HG02588 (cell line): ENCODE data around the gene PTCHD1.

Experiments
- ATAC-seq: cut with Tn5 transposase; IDR thresholded peaks from one replicate; pipeline ENCODE4 v1.9.1; 2021; ENCODE audit warnings: mild to moderate bottlenecking, moderate library complexity; ENCODE audit not compliant: unreplicated experiment

Gene PTCHD1

DNA sequence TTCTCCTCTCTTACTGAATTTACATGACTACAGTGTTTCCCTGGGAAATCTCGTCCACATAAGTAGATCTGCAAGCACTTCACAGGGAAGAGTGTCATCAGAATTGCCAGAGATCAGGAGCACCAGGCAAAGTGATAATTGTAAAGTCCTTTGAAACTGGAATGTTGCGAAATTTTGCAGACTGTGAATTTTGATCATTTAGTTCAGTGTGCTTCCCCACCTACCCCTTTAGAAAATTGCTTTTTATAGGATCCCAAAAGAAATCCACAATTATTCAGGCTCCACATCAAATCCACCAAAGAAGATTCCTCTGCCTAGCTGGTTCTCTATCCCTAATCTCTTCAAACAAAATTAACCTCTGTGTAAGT lies 10.2 kb downstream of the PTCHD1 start:
- ATAC-seq = no peak

DNA sequence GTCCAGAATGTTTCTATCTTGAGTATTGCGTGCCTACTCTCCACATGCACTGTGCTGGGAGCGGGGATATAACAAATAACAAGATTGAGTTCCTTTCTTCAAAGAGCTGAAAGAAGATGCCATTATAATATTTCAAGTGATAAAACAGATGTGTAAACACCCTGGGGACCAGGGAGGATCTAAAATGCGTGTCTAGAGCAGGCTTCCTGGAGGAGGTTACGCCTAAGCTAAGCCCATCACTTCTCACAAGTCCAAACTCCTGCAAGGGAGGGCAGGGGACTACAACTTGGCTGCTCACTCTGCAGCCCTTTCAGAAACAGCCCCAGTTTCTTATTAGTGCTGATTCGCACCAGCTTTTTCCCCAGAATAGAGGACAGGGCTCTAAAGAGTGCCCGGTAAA lies 21.5 kb downstream of the PTCHD1 start:
- no peak for ATAC-seq

DNA sequence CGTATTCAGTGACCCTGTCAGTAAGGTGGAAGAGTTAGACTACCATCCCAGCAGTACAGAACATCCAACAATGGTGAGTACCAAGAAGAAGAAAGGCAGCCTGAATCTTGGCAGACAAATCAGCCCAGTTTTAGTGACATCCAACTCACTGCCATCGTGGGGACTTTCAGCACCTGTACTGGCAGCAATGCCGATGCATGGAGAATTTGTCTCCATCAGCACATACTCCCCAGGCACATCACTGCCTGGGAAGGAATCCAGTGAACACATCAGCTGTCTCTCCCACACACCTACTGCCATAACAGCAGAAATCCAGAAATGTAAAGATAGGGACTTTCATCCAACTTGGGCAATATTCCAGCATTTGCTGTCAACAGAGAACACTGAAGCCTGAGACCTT lies 29.8 kb downstream of the PTCHD1 start:
- no peak for ATAC-seq

DNA sequence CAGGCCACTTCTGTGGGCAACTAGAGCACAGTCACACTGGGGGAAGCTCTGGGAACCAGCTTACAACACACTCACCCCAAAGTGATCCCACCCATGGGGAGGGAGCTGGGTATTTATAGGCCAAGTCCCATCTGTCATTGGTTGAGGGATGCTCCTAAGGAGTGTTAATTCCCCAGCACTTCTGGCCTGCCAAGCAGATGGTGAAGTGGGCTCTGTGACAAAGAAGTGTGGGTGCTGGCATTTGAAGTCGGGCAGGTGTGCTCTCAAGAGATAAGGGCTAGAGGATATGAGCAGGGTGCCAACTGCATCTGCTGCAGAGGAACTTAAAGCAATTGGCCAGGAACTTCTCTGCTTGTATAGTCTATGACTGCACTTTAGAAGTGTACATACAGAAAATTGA lies 30.9 kb downstream of the PTCHD1 start:
- ATAC-seq = no peak

DNA sequence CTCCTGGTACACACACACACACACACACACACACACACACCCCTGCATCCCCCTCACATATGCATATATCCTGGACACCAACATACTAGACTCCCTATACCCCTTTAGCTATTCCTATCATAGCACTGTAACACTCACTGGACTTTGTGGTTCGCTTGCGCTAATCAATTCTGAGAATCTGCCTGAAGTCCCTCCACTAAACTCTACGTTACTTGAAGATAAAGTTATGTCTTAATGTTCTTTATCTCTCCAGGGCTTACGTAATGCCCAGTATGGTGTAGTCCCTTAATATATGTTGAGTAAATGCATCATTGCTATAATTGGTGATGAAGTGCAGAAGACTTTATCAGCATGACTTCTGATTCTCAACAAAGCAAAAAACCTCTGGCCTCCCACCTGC lies 32.3 kb downstream of the PTCHD1 start:
- no peak for ATAC-seq

DNA sequence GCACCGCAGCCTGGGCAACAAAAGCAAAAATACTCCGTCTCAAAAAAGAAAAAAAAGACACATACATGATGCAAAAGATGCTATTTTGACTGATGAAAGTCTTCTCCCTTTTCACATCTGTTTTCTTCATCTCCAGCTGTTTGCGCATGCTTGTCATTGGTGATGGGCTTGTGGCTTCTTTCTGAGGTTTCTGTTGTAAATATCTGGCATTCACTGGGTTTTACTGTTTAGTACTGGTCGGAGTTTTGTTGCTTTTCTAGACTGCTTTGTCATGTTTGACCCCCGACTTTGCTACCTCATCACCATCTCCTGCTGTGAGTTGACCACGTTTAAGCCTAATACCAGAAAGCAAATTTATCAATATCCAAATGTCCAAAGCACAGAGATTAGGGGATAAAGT lies 34.4 kb downstream of the PTCHD1 start:
- no peak for ATAC-seq

DNA sequence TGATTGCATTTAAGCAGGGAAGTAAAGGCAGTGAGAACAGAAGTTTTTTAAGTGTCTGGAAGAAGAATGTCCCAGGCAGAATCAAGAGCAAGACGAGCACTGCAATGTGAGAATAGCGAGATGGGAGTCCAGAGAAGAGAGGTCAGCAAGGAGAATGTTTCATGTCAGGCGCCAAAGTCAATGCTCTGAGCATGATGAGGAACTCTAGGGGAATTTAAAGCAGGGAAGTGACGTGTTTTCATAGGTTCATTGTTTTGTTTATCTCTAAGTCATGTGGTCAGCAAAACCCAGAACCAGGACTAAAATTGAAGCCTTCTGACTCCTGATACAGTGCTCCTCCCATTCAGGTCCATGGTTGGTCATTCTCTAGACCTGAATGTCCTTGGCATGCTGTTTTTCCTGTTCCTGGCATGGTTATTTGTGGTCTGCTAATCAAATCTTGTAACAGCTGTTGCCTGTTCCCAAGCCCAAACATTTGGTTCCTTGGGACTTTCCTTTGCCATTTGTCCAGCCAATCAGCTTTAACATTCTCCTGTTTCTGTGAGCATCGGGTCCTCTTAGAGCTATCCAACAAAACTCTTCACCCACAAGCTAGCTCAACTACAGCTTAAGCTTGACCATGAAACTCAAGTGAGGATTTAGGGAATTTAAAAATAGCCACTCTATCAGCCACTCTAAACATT lies 37.7 kb downstream of the PTCHD1 start:
- no peak for ATAC-seq

DNA sequence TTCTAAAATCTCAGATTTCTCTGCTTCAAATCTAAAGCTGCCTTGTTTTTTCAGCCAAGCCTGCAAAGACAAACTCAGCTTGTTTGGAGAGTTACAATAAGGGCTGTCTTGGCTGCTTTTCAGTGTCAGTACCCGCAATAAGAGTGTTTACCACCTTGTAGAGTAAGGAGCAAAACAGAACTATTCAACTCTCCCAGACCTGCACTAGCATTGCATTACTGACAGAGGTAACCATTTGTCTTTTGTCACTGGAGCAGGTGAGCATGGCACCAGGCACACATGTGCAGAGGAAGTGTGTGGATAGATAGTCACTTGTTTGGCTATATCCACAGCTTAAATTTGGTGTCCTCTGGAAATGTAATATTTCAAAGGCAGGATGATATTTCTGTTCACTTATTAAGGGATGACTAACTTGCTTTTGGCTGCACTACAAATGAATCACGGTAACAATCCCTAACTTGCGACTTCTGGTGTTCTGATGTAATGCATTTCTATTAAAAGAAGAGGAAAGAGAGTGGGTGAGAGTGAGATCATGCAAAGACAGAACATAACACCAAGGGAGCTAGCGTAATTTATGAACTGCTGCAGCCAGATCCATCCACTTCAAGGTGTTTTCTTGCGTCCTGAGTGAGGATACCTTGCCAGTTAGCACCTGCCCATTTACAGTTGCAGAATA lies 38.6 kb downstream of the PTCHD1 start:
- no peak for ATAC-seq

DNA sequence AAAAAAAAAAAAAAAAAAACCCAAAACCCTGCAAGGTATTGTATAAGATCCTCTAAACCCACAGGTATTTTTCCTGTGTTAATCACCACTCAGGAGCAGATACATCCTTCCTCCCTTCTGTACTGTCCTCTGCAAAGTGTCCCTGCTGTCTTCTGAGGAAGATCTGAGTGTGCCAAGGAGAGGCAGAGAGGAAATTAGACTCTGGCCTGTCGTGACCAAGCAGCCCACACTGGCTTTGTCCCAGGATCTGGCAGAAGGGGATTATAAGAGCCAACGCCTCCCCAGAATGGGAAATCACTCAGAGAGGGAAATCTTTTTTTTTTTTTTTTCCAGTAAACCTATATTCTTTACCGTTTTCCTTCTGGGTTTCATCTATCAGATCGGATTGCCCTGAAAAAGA lies 39.6 kb downstream of the PTCHD1 start:
- no peak for ATAC-seq

DNA sequence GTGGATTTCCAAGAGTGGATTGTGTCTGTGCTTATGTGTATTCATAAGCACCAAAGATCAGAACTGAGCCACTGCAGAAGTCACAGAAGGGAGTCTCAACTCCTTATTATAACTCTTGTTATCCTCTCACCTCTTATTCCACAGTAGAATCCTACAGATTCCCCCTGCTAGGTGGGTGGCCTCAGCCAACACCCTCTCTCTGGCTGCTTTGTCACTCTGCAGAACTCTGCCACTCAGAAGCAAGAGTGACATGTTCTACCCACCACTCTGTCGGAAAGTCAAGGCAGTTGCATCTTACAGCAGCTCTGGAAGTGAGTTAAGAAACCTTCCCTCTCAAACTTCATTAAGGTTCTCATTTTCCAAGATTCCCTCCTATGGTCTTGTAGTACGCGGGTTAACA lies 41.9 kb downstream of the PTCHD1 start:
- ATAC-seq = no peak

DNA sequence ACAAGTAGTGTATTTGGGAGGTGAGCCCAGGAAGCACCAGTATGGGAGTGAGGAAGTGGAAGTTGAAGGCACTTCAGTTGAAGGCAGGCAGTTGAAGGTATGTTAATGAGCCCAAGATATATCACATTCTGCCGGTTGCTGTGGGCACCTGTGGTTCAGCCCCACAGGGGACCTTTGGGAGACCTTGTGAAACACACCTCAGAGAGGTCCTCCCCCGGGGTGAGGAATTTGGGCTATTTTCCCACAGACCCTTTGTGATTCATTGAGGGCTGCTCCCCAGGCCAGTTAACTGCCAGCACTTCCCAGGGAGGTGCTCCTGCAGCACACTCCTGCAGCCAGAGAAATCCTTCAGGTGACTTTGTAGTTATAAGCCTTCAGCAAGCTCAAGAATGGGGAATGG lies 45.9 kb downstream of the PTCHD1 start:
- ATAC-seq = no peak

DNA sequence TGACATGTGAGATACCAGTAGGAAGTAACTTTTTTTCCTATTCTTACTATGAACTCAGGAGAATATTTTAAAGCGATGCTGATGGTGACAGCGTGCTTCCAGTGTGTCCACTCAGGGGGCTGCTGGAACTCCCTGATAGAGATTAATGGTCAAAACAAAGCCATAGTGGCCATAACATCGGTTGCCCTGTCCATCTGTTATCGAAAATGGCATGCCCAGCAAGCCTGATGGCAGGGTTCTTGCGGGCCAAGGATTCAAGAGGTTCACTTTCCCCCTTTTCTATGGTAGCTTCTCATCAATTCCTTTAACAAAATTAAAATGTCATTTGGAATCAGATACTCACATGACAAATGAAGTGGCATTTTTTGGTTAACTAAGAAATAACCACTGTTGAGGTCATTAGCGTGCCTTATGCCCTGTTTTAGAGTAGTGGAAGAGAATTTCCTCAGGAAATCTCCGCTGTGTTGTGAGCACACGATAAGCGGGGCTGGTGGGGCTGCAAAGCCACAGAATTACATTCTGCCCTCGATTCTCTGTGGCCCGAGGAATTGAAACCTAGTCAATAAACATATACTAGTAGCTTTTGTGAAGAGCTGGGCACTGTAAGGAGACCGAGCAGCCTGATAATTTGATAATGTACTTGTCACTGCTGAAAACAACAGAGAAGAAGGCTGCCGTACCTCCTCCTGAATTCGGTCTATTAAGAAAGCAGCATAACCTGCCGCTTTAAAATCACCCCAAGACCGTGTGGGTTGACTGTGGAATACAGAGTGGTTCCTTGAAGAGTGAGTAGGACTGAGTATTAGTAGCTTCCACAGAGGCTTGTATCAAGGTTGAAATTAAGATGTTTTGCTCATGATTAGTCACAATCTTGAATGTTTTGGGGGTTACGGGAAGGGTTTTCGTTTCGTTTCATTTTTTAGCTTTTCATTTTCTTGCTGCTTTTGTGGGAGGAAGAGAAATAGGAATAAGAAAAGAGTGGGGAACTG lies 46.7 kb downstream of the PTCHD1 start:
- ATAC-seq = no peak

DNA sequence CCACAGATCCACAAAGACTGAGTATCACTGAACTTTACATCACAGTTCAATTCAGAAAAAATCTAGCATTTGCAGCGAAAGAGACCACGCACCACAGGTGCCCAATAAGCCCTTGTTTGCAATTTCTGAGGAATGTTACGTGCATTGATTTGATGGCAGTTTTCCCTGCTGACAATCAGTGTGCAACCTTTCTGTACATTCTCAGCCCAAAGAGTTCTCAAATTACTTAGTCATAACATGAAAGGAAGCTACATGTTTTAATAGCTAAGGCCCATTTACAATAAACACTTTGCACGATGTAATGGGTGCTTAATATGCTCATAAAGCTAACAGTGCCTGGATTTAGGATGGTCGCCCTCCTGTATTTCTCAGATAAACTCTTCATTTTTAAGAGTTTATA lies 47.9 kb downstream of the PTCHD1 start:
- ATAC-seq = no peak

DNA sequence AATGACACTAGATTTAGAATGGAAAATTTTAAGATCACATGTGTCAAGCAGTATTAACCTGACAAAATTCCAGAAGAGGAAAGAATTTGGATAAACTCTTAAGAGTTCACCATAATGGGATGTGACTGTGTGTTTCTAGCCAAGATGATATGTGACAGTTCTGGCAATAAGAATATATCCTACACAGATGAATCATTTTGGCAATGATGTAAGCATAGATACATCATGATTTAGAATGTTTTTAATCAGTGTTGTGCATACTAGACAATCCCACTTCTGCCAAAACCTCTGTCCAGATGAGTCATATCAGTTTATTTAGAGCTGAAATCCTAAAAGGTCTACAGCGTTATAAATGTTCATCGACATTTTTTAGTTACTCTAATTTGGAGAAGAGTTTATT lies 48.8 kb downstream of the PTCHD1 start:
- ATAC-seq = no peak

DNA sequence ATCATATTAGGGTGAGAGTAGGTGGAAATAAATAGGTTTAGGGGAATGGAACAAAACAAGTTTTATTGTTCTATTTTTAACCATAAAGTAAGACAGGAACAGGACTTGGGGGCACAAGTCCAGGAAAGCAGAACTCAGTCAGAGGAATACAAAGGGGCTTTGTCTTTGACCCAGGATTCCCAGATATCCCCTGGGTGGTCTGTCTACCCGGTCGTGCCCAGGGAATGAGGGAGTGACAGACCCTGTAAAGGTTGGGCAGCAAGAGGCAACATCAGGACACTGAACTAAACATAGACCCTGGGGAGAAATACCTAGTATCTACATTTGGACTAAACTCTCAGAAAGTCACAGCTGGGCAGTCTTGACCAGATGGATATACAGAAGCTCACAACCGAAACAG lies 50.6 kb downstream of the PTCHD1 start:
- no peak for ATAC-seq

DNA sequence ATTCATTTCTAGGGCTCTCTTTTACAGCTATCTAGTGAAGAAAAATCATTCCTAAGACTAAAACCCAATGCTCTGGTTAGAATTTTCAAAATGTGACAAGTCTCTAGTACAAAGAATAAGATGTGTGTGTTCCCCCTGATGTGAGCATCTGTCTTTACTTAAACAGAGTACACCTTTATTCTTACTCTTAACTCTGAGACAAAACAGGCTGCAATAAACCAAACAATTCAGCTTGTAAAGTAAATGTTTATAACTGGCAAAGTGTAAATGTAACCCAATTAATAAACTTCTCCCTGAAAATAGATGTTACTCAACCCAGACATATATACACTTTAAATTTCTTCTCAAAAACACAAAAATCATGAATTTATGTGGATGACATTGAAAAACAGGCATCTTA lies 51.6 kb downstream of the PTCHD1 start:
- ATAC-seq = no peak

DNA sequence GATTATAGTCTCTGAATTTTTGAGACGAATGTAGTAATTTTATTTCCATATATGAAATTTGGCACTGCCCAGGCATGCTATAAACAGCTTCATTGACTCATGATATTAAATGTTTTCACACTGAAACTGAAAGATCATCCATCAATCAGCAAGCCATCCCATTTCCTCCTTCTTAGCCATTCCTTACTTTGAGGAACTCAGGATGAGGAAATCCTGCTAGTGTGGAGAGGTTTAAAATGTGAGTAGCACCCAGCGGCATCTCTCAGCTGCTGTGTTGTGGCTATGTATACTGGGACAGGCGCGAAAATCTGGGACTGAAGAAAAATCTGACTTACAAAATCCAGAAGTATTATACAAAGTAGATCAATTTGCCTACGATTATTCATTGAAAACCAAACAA lies 52.1 kb downstream of the PTCHD1 start:
- ATAC-seq = no peak

DNA sequence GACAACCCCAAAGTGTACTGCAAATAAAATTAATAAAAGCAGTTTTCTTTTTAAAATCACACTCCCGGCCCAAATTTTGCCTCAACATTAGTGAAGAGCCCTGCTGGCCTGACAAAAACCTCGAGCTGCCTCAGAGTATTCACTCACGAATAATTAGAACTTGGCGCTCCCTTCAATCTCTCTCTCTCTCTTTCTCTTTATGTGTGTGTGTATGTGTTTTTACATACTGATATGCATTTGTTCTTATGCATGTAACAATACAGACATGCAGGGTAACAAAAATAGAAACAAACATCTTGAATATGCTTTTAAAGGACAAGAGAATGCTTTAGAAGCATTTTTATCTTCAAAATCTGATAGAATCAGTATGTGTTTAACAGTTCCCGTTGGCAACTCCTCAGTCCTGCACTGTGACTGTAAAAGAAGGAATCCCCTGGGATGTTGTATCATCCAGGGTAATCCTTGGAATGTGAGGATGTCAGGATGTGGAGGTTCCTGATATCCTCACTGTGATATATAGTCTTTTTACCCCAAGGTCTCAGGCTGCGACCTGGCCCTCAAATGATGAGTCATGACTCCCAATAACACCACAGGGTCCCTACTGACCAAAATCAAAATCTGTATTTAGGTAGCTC lies 53.0 kb downstream of the PTCHD1 start:
- no peak for ATAC-seq

DNA sequence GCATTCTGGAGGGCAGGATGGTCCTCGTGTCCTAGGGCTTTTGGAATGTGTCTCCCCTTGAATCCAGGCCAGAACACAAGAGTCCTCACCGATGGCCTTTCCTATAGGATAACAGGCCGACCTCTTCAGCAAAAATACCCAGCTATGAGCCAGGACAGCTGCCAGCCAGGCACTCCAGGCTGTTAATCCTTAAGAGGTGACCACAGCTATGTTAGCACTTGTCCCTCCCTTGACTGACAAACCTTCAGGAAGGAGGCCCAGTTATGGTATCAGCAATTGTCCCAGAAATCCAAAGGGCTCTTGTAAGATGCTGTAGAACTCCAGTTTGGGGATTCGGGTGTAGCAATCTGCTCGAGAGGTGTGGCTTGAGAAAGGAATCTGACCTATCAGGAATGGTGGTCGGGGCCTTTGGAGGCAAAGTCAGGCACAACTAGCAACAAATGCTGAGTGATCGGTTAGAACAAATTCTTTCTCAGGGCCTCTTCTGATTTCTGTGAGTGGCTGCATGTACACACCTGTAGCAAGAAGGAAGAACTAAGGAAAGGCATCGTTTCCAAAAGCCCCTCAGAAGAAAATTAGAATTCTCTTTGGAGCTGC lies 54.6 kb downstream of the PTCHD1 start:
- no peak for ATAC-seq

DNA sequence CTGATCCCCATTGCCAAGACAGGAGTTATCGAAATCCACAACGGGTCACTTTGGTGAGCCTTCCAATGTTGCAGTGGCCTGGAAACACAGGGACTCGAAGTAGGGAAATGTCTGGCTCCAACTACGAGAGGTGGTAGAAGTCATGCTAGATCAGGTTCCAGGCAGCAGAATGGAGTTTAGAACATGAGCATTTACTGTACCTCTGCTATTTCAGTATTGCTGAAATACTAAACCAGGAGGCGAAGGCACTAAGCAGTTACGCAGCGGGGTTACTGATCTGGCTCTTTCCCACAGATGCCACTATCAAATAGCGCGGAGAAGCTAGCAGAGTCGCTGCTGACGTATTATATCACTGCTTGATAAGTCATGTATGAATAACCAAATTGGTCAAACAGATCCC lies 56.3 kb downstream of the PTCHD1 start:
- no peak for ATAC-seq

DNA sequence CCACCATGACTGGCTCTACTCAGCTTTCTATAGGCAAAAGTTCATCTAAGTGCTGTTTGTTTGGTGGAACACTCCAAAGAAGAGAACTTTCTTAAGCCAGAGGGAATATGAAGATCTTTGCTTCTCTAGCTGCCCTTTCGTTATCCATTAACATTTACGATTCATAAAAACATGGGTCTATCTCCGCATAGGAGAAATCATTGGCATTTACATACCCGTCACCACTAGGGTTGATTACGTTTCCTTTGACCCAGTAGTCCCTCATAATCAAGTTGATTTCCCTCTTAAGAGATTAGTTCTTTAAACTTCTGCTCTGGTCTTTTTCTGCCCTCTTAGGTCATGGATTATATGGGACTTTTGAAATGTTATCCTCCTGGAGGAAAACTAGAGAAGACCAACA lies 57.5 kb downstream of the PTCHD1 start:
- no peak for ATAC-seq
